Activated T-helper 1 cell treated with Interleukin-2 at 50 U/mL for 16 hours (primary cell): ENCODE measurements around the gene SYPL2.

Experiments
- DNase-seq: peaks from one replicate; pipeline ENCODE4 v3.0.0-alpha.2; 2020; ENCODE audit warnings: low read depth

The SYPL2 gene

GRCh38 chr1:109516872-109517271 is 50.5 kb downstream of the SYPL2 start:
- no peak for DNase-seq

GRCh38 chr1:109517337-109517736 is 51.0 kb downstream of the SYPL2 start:
- DNase-seq, result no peak

- no peak for DNase-seq
These were observed 54.9 kb downstream of the SYPL2 start for GRCh38 chr1:109521002-109521951.

GRCh38 chr1:109522026-109522425 is 55.7 kb downstream of the SYPL2 start:
- no peak for DNase-seq

GRCh38 chr1:109523706-109524105 is 57.4 kb downstream of the SYPL2 start:
- DNase-seq, result no peak

GRCh38 chr1:109527098-109527811 is 60.9 kb downstream of the SYPL2 start:
- no peak for DNase-seq

- DNase-seq, result no peak
These were observed 61.7 kb downstream of the SYPL2 start for GRCh38 chr1:109527846-109528695.

- DNase-seq, result no peak
These were observed 62.4 kb downstream of the SYPL2 start for GRCh38 chr1:109528712-109529111.

GRCh38 chr1:109529881-109530456 is 63.6 kb downstream of the SYPL2 start:
- DNase-seq, result no peak

GRCh38 chr1:109530457-109531087 is 64.2 kb downstream of the SYPL2 start:
- DNase-seq, result no peak

- no peak for DNase-seq
These were observed 65.0 kb downstream of the SYPL2 start for GRCh38 chr1:109531380-109531779.
